Activated gamma-delta T cell treated with anti-CD3 and anti-CD28 coated beads, Interleukin-2, amount 50 U/mL, for 16 hours (primary cell): ENCODE measurements around the gene NGEF.

Experiments
- DNase-seq: peaks from one replicate; pipeline ENCODE4 v3.0.0-alpha.2; 2020; ENCODE audit warnings: low read depth

The NGEF gene

DNA sequence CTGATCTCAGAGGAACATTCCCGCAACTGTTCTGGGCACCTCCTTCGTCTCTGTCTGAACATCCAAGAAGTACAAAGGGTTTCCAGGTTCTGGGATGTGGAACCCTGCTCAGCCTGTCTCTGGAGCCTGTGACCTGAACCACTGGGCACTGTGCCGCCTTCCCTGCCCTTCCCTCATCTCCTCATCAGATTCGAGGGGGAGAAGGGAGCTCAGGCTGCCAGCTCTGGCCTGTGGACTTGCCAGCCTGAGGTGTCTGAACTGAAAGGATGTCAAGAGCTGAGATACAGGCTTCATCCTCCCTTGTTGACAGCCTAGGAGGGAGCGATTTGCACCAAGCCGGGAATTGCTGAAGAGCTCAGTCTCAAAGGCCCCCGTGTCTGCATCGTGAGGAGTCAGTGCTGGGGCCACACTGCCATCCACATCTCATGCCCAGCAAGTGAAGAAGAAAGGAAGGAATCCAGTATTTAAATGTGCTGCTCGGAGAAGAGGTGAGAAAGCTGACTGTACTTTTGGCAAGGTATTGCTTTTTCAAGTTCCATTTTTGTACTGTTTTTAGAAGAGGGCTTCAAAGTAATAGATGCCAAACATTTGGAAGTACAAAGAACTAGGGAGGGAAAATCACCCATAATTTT, 32.0 kb upstream of the NGEF start:
- no peak for DNase-seq

DNA sequence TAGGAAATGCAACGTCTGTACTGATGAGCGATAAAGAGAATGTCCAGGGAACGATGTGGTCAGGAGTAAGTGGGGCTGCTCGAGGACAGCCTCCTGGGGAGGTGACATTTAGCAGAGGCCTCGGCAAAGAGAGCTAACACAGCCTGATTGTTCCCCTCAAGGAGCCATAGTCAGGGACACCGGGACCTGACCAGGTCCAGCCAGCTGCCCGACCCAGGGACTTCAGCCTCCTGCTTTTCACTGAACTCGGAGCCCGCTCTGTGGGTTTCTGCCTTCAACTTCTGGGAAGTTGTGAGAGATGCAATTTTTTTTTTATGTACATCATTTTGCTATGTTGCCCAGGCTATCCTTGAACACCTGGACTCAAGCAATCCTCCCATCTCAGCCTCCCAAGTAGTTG, 29.5 kb upstream of the NGEF start:
- DNase-seq, result no peak

DNA sequence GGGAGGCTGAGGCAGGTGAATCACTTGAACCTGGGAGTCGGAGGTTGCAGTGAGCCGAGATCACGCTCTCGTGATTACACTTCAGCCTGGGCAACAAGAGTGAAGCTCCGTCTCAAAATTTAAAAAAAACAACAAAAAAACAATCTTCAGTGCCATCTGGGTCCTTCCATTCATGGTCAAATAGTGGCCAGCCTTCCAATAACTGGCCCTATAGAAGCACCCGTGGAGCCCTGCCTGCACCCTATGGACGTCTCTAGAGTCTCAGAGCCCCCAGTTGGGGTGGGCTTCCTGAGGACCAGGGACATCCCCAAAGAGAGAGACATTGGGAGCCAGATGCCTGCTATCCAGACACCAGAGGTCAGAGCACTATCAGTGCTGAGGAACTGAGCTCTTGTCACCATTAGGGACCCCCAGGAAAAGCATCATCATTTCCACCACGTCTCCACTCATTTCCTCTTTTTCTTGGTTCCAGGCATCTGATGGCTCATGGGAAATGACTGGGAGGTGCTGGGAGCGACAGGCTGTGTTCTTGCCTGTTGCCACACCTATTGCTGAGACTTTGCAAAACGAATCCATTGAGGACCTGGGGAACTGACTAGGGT, 28.8 kb upstream of the NGEF start:
- DNase-seq, result no peak

DNA sequence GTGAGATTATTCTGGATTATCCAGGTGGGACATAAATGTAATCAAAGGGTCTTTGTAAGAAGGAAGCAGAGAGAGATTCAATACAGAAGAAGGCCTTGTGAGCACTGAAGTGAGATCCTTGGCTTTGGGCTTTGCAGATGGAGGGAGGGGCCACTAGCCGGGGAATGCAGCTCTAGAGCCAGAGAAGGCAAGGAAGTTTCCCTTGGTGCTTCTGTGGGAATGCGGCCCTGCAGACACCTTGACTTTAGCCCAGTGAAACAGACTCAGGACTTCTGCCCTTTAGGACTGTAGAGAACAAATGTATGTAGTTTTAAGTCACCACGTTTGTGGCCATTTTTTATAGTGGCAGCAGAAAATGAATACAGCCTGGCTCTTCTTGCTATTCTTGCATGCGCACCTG, 27.5 kb upstream of the NGEF start:
- no peak for DNase-seq

DNA sequence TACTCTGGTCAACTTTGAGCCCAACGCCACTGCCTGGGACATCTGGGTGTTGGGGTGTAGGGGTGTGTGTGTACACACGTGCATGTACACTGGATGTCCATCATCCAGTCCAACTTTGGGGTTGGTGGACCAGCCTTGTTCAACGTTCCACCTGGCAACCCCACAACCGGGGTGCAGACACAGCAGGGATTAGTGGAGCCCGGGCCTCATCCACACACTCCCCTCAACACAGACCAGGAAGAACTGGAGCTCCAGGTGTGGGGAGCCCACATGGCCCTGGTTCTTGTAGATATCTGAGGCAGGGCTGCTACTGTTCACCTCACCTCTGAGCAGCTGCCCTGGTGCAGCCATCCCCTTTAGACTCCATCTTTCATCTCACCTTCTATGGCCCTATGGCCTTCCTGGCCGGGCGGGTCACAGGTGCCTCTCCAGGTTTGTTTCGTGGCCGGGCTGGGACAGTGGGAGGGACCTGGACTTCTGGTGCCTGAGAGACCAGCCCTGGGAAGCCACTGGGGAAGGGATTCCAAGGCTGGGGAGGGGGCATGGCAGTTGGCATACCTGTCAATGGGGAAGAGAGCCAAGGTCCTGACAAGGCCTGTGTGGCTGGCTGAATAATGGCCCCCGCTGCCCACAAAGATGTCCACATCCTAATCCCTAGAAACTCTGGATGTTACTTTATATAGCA, 26.9 kb upstream of the NGEF start:
- no peak for DNase-seq

DNA sequence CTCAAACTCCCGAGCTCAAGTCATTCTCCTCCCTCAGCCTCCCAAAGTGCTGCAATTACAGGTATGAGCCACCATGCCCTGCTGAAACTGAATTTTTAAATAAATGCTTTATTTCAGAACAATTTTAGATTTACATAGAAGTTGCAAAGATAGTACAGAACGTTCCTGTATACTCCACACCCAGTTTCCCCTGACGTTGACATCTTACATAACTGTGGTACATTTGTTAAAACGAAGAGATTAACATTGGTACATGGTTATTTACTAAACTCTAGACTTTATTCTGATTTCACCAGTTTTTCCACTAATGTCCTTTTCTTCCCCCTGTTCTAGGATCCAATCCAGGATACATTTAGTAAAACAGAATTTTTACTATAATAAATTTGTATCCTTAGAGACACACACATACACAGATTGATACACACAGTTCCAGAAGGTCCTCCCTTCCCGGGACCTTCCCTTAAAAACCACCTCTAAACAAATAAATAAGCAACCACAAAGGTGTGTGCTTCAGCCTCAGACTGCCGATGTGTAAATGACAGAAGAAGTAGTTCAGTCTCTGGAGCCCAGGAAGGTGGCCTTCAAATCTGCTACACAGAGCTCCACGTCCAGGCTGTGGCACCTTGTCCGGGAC, 26.3 kb upstream of the NGEF start:
- no peak for DNase-seq

DNA sequence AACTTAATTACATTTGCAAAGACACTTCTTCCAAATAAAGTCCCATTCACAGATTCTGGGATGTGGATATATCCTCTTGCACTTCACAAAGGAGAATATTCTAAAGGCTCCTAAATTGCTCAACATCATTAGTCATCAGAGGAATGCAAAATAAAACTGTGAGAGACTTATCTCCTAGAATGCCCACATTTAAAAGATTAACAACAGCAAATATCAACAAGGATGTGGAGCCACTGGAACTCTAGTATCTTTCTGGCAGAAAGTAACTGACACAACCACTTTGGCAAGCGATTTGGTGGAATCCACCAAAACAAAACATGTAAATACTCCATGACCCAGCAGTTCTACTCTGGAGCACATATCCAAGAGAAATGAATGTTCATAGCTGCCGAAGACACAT, 24.0 kb upstream of the NGEF start:
- DNase-seq, result no peak

DNA sequence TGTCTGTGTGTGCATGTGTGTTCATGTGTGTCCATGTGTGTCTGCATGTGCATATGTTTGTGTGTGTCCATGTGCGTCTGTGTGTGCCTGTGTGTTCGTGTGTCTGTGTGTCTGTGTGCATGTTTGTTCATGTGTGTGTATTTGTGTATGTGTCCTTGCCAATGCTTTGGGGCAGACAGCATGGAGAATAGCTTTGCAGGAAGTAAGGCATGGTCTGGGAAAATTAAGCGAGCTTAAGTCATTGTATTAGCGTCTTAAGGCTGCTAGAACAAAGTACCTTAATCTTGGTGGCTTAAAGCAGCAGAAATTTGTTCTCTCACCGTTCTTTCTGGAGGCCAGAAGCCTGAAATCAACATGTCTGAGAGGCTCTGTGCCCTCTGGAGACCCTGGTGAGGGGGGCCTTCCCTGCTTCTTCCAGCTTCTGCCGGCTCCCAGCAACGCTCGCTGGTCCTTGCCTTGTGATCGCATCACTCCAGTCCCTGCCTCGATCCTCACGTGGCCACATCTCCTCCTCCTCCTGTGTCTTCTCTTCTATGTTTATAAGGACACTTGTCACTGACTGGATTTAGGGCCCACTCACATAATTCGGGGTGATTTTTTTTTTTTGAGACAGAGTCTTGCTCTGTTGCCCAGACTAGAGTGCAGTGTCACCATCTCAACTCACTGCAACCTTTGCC, 23.2 kb upstream of the NGEF start:
- DNase-seq, result no peak

DNA sequence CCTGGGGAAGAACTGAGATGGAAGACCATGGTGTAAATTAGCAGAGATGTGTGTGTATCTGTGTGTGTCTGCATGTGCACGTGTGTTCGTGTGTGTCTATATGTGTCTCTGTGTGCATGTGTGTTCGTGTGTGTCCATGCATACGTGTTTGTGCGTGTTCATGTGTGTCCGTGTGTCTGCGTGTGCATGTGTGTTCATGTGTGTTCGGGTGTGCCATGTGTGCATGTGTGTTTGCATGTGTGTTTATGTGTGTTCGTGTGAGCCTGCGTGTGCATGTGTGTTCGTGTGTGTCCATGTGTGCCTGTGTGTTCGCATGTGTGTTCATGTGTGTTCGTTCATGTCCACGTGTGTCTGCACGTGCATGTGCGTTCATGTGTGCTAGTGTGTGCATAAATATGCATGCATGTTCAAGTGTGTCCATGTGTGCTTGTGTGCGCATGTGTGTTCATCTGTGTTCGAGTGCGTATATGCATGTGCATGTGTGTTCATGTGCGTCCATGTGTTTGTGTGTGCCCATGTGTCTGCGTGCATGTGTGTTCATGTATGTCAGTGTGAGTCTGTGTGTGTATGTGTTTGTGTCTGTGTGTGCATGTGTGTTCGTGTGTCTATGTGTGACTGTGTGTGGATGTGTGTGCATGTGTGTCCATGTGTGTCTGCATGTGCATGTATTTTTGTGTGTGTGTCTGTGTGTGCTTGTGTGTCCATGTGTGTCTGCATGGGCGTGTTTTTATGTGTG, 22.5 kb upstream of the NGEF start:
- DNase-seq, result no peak

DNA sequence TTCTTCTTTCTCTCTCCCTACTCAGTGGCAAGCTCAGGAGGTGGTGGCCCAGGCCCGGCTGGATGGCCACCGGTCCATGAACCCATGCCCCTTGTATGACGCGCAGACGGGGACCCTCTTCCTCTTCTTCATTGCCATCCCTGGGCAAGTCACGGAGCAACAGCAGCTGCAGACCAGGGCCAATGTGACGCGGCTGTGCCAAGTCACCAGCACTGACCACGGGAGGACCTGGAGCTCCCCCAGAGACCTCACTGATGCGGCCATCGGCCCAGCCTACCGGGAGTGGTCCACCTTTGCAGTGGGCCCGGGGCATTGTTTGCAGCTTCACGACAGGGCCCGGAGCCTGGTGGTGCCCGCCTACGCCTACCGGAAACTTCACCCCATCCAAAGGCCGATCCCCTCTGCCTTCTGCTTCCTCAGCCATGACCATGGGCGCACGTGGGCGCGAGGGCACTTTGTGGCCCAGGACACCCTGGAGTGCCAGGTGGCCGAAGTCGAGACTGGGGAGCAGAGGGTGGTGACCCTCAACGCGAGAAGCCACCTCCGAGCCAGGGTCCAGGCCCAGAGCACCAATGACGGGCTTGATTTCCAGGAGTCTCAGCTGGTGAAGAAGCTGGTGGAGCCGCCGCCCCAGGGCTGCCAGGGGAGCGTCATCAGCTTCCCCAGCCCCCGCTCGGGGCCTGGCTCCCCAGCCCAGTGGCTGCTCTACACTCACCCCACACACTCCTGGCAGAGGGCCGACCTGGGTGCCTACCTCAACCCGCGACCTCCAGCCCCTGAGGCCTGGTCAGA, 21.2 kb upstream of the NGEF start:
- DNase-seq, result no peak

DNA sequence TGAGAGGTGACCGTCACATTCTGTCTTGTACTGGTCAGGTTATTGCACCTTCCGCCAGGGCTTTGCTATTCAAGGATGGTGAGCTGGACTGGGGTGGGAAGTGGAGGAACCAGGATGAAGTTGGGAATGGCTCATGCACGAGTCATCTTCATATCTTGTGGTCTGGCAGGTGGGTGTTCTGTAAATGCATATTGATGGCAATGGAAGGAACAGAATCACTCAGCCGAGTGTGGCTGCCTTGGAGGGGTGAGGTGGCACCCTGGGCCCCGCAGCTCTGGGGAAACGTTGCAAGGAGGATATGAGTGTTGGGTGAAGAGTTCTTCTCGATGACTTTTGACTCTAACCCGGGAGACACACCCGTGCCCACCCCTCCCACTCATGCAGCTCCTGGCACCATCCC, 20.6 kb upstream of the NGEF start:
- DNase-seq, result no peak

DNA sequence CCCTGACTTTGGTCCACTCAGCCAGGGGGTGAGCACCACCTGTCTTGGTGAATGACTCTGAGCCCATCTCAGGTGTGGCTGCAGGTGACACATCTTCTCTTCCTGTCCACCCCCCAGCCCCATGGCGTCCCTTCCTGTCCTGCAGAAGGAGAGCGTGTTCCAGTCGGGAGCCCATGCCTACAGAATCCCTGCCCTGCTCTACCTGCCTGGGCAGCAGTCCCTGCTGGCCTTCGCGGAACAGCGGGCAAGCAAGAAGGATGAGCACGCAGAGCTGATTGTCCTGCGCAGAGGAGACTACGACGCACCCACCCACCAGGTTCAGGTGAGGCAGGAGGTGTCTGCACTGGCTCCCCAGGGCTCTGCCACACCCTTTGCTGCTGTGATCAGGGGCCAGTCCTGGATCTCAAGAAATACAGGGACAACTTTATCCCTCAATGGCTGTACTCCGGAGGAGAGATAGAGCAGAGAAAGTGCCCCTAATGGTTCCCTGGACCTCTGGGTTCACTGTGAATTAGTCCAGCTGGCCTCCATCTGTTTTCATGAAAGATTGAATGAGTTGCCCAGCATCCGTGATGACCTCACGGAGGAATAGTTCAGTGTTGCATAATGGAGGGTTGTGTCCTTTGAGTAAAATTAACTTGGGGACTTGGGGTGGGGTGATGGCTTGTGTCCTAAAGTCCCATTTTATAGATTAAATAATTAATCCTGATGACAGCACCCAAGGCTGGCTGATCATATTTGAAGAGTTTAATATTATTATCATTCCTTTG, 19.7 kb upstream of the NGEF start, which contains the start of gene NEU2:
TSS of gene NEU2 (plus strand) at position 122 of the 770 bp plus-strand sequence. CDS start at position 122, 0 bp downstream.
- no peak for DNase-seq

DNA sequence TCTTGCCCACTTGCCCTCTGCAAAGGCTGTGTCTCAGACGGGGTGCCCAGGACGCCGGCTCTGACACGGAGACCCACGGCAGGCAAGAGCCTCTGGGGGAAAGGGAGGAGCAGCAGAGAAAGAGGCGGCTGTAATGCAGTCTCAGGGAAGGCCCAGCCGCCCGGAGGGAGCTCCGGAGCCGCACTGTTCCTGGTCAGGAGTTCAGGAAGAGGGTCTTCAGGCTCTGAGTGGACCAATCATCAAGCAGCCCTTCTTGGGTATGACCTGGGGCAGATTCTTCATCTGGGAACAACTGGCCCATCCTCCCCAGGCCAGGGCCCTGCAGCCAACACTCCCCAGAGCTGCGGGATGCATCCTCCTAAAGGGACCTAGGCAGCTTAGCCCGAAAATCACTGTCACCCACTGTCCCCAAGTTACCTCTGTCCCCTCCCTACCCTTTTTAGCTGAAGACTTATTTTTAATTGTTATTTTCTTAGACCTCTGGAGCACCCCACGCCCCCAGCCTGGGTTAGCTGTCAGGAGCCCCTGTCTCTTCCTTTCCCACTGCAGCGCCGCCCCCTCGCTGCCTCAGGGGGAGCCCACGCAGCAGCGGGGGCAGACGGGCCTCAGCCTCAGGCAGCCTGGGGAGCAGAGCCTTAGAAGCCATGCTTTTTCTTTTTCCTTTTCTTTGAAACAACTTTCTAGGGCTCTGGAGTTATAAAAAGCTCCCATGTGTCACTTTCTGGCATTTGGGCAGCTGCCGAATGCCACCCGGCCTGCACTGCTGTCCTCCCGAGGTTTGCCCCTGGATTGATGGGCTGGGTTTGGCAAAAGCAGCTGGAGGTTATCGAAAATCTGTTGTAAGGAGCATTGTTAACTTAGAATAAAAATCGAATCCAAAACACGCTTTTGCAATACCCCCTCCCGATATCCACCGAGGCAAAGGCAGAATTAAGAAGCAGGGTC, 18.8 kb upstream of the NGEF start:
- DNase-seq, result no peak

DNA sequence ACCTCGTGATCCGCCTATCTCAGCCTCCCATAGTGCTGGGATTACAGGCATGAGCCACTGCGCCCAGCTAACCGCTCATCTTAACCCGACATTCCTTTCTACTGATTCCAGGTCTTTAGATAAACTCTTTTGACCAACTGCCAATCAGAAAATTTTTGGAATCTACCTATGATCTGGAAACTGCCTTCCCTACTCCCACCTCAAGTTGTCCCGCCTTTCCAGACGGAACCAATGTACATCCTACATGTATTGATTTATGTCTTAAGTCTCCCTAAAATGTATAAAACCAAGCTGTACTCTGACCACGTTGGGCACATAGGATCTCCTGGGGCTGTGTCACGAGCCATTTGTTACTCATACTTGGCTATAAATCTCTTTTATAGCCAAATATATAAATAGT, 16.3 kb upstream of the NGEF start:
- DNase-seq, result no peak

DNA sequence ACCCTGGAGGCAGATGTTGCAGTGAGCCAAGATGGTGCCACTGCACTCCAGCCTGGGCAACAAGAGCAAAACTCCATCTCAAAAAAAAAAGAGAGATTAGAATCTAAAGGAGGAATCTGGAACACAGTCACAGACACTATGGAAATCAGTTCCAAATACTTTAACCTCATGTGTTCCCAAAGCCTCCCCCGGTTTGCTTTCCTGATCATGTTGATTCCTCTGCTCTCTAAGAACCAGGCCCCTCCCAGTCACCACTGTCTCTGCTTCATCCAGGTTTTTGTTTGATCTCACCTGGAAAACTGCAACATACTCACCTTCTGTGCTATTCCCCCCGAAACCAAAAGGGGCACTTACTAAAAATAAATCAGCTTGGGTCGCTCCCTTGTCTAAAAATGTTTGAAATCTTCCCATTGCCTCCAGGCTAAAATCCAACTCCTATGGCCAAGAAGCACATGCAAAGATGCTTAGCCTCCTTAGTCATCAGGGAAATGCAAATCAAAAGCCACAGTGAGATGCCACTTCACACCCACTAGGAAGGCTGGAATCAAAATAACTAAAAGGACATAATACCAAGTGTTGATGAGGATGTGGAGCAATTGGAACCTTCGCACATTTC, 13.2 kb upstream of the NGEF start:
- no peak for DNase-seq

DNA sequence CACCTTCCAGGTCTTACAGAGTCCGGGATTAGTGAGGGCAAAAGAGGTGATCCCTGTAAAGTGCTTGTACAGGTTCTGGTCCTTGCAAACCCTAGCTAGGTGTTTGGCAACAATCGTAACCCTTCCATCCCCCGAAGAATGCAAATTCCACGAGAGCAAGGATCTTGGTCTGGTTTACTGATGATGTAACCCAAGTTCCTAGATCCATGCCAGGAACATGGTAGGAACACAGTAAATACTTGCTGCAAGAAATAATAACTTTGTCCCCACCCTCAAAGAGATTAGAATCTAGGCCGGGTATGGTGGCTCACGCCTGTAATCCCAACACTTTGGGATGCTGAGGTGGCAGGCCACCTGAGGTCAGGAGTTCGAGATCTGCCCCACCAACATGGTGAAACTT, 12.7 kb upstream of the NGEF start:
- DNase-seq, result no peak

DNA sequence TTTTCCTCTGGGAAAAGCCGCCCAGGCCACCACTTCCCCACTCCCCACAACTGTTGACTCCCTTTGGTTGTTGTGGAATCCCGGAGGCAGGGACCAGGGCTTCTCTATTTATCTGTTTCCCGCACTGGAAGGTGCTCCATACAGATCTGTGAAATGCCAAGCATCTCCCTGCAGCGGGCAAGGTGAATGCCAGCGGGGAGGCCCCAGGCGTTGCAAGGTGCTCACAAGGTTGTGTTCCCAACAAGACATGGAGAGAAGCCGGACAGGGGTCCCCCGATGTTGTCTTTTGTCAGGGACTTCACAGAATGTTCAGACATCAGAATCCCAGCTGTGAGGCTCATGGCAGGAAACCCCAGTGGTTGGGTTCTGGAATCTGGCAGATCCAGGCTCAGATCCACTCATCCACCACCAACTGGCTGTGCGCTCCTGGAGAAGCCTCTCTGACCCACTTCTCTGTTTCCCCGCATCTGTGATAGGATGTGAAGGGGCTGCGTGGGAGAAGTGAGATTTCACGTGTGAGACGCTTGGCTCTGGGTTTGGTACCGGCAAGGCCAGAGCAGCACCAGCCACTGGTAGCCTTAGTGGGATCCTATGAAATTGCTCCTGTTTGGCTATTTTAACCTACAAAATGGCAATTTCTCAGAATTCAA, 10.8 kb upstream of the NGEF start:
- no peak for DNase-seq
